PFSK-1 (cell line): ENCODE measurements around the gene GFI1B.

Experiments used
- POLR2AphosphoS5 ChIP-seq: IDR thresholded peaks from 2 replicates; pipeline ENCODE4 v1.6.1; 2012; ENCODE audit warnings: low read depth, mild to moderate bottlenecking, control low read depth, low read length, moderate library complexity
- REST ChIP-seq, 2 experiments: IDR thresholded peaks; 2 replicates each; pipeline versions ENCODE4 v1.6.1 to v1.8.0; 2011 to 2012; ENCODE audit warnings: low read depth in 2 of 2, low read length in 2 of 2, control low read depth in 1 of 2, inconsistent platforms in 1 of 2, mild to moderate bottlenecking in 1 of 2, moderate library complexity in 1 of 2; ENCODE audit not compliant: insufficient read depth in 1 of 2

- TF ChIP-seq POLR2AphosphoS5 (no peak), REST (IDR thresholded peaks at IDR 0.05; ENCODE audit: insufficient read depth in 1 of 2, low read depth in 2 of 2, low read length in 2 of 2) (no peak)
Measured at GRCh38 chr9:132943651-132944293, 34.7 kb upstream of the GFI1B start.
